Measurements from ENCODE around the gene CMTM6. TPM values are rescaled to one million over a fixed set of nuclear protein-coding genes. Genes with fewer than 3 reads are reported as not detected.

Gene CMTM6
- total RNA-seq (2022), result 27.2 and 32.2 TPM in 2 replicates
- percentile 72 among the genes with signal in this experiment for Bru-seq, nascent RNA
- percentile 94 among the genes with signal in this experiment for BruChase-seq, experiment 1, labeled RNA remaining after a 6-hour chase
- percentile 83 among the genes with signal in this experiment for BruChase-seq, experiment 2, labeled RNA remaining after a 2-hour chase
- long read RNA-seq, transcript CMTM6-201 (4 exons, 3,863 nt), result major isoform, 235 of 246 reads
- long read RNA-seq, partial matches to known transcripts, result 1 of 246 reads
- long read RNA-seq, other reads (novel, unspliced or antisense), result 10 of 246 reads

DNA sequence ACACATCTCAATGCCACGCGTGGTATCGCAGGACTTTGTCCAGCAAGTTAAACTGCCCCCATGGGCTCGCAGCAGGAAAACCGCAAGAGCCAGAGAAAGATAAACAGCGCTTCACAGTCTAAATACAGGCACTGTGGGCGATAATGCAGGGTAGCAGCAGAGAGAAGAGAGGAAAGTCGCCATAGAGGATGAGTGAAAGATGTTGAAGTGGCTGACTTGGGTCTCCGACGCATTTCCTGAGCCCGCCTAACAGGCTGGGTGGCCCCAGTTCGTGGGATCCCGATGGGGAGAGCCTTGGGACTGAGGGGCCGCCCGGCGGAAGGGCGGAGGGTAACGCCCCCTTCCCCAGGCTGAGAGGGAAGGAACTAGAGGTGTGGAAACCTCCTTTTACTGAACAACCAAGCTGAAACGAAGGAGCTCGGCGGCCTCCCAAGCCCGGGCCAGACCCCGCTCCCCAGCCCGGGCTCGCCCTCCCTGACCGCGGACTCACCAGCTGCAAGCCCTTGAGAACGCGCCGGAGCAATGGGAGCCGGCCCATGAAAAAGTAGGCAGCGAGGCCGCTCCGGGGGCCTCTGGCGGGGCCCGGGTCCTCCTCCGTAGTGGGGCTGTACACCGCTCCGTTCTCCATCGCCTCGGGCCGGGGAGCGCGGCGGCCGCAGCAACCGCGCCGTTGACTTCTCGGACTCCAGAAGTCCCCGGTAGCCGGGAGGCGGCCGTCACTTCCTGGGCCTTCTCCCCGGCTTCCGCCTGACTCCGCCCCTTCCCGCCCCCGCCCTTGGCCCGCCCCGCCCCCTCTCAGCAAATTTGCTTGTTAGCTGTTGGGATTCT is at the start of gene CMTM6:
Gene CMTM6, minus strand, starts transcription at position 735 of the 828 bp plus-strand sequence. Its CDS starts 107 bp downstream, at position 628.
- peak; percentile 82 for DNase-seq (ENCODE audit: unreplicated experiment)
- peak within 1 kb of the TSS; percentile 95 for H3K4me3 Mint-ChIP-seq (ENCODE audit: unreplicated experiment)
- POLR2A ChIA-PET, result interaction anchor here (0.6 to 3.0 kb wide), 11 partner anchors 19 to 938 kb away, joined by 3 to 17 read pairs (median 3); partner anchors contain the start of genes CNOT10 and DYNC1LI1
- H3K4me1 Mint-ChIP-seq (ENCODE audit: insufficient read depth, unreplicated experiment), result peaks cover 14% of the 10 kb centered on the region
- H3K27me3 Mint-ChIP-seq (ENCODE audit: insufficient read depth, unreplicated experiment), result no peaks in the 10 kb centered on the region
- H3K36me3 Mint-ChIP-seq (ENCODE audit: insufficient read depth, unreplicated experiment), result peaks cover 4% of the 10 kb centered on the region
- no peak for TF ChIP-seq CTCF (IDR thresholded peaks at IDR 0.05; ENCODE audit: unreplicated experiment)
- BruUV-seq (replicated peaks), result no TSS peak
- H3K27ac Mint-ChIP-seq (ENCODE audit: low read depth, unreplicated experiment), result peak within 1 kb of the TSS; percentile 67
- CTCF ChIA-PET, result interaction anchor here (0.6 to 1.6 kb wide), 4 partner anchors 8 to 164 kb away, joined by 3 to 6 read pairs (median 4); no protein-coding TSS in a partner anchor
- intact Hi-C loops (cut with micrococcal nuclease), result loop anchor here (2.0 kb wide), 1 partner anchor 128 kb away; no protein-coding TSS in a partner anchor
- H3K9me3 Mint-ChIP-seq (ENCODE audit: unreplicated experiment), result no peaks in the 10 kb centered on the region

- no peak for DNase-seq (ENCODE audit: unreplicated experiment)
- H3K9me3 Mint-ChIP-seq (ENCODE audit: unreplicated experiment), result no peaks in the 10 kb centered on the region
- peaks cover 7% of the 10 kb centered on the region for H3K36me3 Mint-ChIP-seq (ENCODE audit: insufficient read depth, unreplicated experiment)
- CTCF ChIA-PET, result interaction anchor here (0.7 to 1.0 kb wide), 2 partner anchors 42 to 256 kb away, joined by 3 read pairs; no protein-coding TSS in a partner anchor
- no peak overlapping the region for H3K27ac Mint-ChIP-seq (ENCODE audit: low read depth, unreplicated experiment)
- no peak for TF ChIP-seq CTCF (IDR thresholded peaks at IDR 0.05; ENCODE audit: unreplicated experiment)
- POLR2A ChIA-PET, result interaction anchor here (0.6 to 1.6 kb wide), 2 partner anchors 18 to 70 kb away, joined by 4 to 6 read pairs; no protein-coding TSS in a partner anchor
- intact Hi-C loops (cut with micrococcal nuclease), result no loop called here
- H3K4me3 Mint-ChIP-seq (ENCODE audit: unreplicated experiment), result no peak overlapping the region
- no TSS peak for BruUV-seq (replicated peaks)
- no peaks in the 10 kb centered on the region for H3K27me3 Mint-ChIP-seq (ENCODE audit: insufficient read depth, unreplicated experiment)
- H3K4me1 Mint-ChIP-seq (ENCODE audit: insufficient read depth, unreplicated experiment), result peaks cover 13% of the 10 kb centered on the region
Observed at GRCh38 chr3:32552013-32552412, 49.4 kb upstream of the CMTM6 start.

GRCh38 chr3:32551496-32551895 is 48.8 kb upstream of the CMTM6 start:
- POLR2A ChIA-PET, result interaction anchor here (0.6 to 1.6 kb wide), 2 partner anchors 18 to 71 kb away, joined by 4 to 6 read pairs; no protein-coding TSS in a partner anchor
- Mint-ChIP-seq H3K4me3 (ENCODE audit: unreplicated experiment) (no peak overlapping the region), H3K36me3 (ENCODE audit: insufficient read depth, unreplicated experiment) (peaks cover 7% of the 10 kb centered on the region), H3K27me3 (ENCODE audit: insufficient read depth, unreplicated experiment) (no peaks in the 10 kb centered on the region), H3K27ac (ENCODE audit: low read depth, unreplicated experiment) (no peak overlapping the region), H3K4me1 (ENCODE audit: insufficient read depth, unreplicated experiment) (peaks cover 13% of the 10 kb centered on the region), H3K9me3 (ENCODE audit: unreplicated experiment) (no peaks in the 10 kb centered on the region)
- no peak for TF ChIP-seq CTCF (IDR thresholded peaks at IDR 0.05; ENCODE audit: unreplicated experiment)
- no peak for DNase-seq (ENCODE audit: unreplicated experiment)
- intact Hi-C loops (cut with micrococcal nuclease), result no loop called here
- CTCF ChIA-PET, result interaction anchor here (1.0 kb wide), 1 partner anchor 42 kb away, joined by 3 read pairs; no protein-coding TSS in a partner anchor
- BruUV-seq (replicated peaks), result no TSS peak

DNA sequence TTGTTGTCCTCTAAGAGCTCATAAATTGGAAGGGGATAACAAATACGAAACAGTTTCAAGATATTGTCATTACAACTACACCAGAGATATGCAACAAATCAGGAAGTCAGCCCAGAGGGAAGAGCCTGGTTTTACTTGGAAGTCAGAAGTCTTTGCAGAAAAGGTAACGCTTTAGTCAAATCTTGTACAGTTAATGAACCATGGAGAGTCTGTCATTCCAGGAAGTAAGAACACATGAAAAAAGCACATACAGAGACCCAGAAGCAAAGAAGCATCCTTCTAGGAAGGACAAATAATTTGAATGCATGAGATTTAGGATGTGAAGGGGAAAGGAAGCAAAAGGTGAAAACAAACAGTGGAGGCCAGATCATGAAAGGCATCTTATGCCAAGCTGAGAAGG is 48.4 kb upstream of the CMTM6 start:
- H3K9me3 Mint-ChIP-seq (ENCODE audit: unreplicated experiment), result no peaks in the 10 kb centered on the region
- ChIA-PET POLR2A (interaction anchor here (1.6 kb wide), 1 partner anchor 18 kb away, joined by 6 read pairs; no protein-coding TSS in a partner anchor), CTCF (interaction anchor here (1.0 kb wide), 1 partner anchor 43 kb away, joined by 3 read pairs; no protein-coding TSS in a partner anchor)
- no peak for DNase-seq (ENCODE audit: unreplicated experiment)
- peaks cover 13% of the 10 kb centered on the region for H3K4me1 Mint-ChIP-seq (ENCODE audit: insufficient read depth, unreplicated experiment)
- peaks cover 4% of the 10 kb centered on the region for H3K36me3 Mint-ChIP-seq (ENCODE audit: insufficient read depth, unreplicated experiment)
- intact Hi-C loops (cut with micrococcal nuclease), result no loop called here
- no peak overlapping the region for H3K4me3 Mint-ChIP-seq (ENCODE audit: unreplicated experiment)
- no peak overlapping the region for H3K27ac Mint-ChIP-seq (ENCODE audit: low read depth, unreplicated experiment)
- BruUV-seq (replicated peaks), result no TSS peak
- H3K27me3 Mint-ChIP-seq (ENCODE audit: insufficient read depth, unreplicated experiment), result no peaks in the 10 kb centered on the region
- no peak for TF ChIP-seq CTCF (IDR thresholded peaks at IDR 0.05; ENCODE audit: unreplicated experiment)

Measured in MCF 10A (cell line).